ENCODE results near the gene FAM20C. TPM values are rescaled to one million over a fixed set of nuclear protein-coding genes. Genes with fewer than 3 reads are reported as not detected.
A peak's percentile ranks its signal among the peaks of the same experiment; 100 is the strongest.

FAM20C gene
- total and polyA plus RNA-seq, 2 of the 8 experiments (the other 6 are each of a cell fraction or from before 2014, with no cell fraction given), result 9.5 to 34.8 TPM

- H3K27ac ChIP-seq (ENCODE audit: low read depth, low read length), result no peak overlapping the region
- H3K23ac ChIP-seq (ENCODE audit: insufficient read length), result no peak overlapping the region
- 0 out of 2 replicates have a peak, but pooled peaks cover 2% of the 10 kb centered on the region for H3K79me1 ChIP-seq (ENCODE audit: low read depth, low read length)
- 0 out of 2 replicates have a peak overlapping the region, but pooled peaks have one; percentile 63 for H2BK15ac ChIP-seq (ENCODE audit: low read length)
- no peak overlapping the region for H2AFZ ChIP-seq (ENCODE audit: low read length)
- no peak overlapping the region; the same call in 1 of the 2 replicates for H2AK5ac ChIP-seq (ENCODE audit: low read depth, low read length)
- FAIRE-seq (no peak), DNase-seq (ENCODE audit: low read depth in 1 of 2, low spot score in 2 of 2) (no peak)
- H3K27me3 ChIP-seq (replicated peaks in 1 of 4; ENCODE audit: control insufficient read depth in 3 of 4, extremely low read depth in 1 of 4, insufficient read depth in 3 of 4, low read length in 3 of 4), result peaks cover 0 to 5% (median 1%) of the 10 kb centered on the region in 4 experiments; a peak in 3 of 7 replicates
- no peak overlapping the region for H4K91ac ChIP-seq (replicated peaks; ENCODE audit: insufficient read length, low read length)
- ChIA-PET CTCF (ENCODE audit: partially characterized antibody) (interaction anchor here (0.8 to 3.2 kb wide), 15 partner anchors 8 to 133 kb away, joined by 3 to 14 read pairs (median 4); no protein-coding TSS in a partner anchor), POLR2A (ENCODE audit: partially characterized antibody) (interaction anchor here (0.7 to 2.5 kb wide), 10 partner anchors 8 to 123 kb away, joined by 3 to 6 read pairs (median 4); no protein-coding TSS in a partner anchor)
- peaks cover 10% of the 10 kb centered on the region for H3K23me2 ChIP-seq (ENCODE audit: low read depth, low read length)
- H2BK20ac ChIP-seq (ENCODE audit: low read length), result no peak overlapping the region
- no peak overlapping the region for H3K9ac ChIP-seq (replicated peaks in 1 of 4; ENCODE audit: extremely low read depth in 1 of 4, low read depth in 3 of 4, low read length in 3 of 4)
- H2BK5ac ChIP-seq (ENCODE audit: low read depth, low read length), result peak overlapping the region; percentile 56; the same call in 1 of the 2 replicates
- TF ChIP-seq CHD2 (IDR thresholded peaks at IDR 0.05; ENCODE audit: low read length) (no peak), JUND (IDR thresholded peaks at IDR 0.05; ENCODE audit: low read length) (no peak), ZNF274 (IDR thresholded peaks at IDR 0.05; ENCODE audit: borderline replicate concordance, extremely low read depth, low read length) (no peak), HDAC2 (IDR thresholded peaks at IDR 0.05; ENCODE audit: borderline replicate concordance in 1 of 2, low read depth in 2 of 2, low read length in 2 of 2) (no peak), RNF2 (IDR thresholded peaks at IDR 0.05; ENCODE audit: borderline replicate concordance, low read depth, low read length, missing control alignments, poor library complexity, severe bottlenecking) (no peak), SP4 (IDR thresholded peaks at IDR 0.05; ENCODE audit: low read length) (no peak), MAX (IDR thresholded peaks at IDR 0.05) (no peak), ASH2L (IDR thresholded peaks at IDR 0.05; ENCODE audit: low read length) (no peak), CTBP2 (IDR thresholded peaks at IDR 0.05; ENCODE audit: borderline replicate concordance, insufficient read depth, insufficient read length, low read length) (no peak), SP2 (IDR thresholded peaks at IDR 0.05; ENCODE audit: low read length) (no peak), CREB1 (IDR thresholded peaks at IDR 0.05) (no peak), CBX5 (IDR thresholded peaks at IDR 0.05; ENCODE audit: low read depth, low read length) (no peak), SUZ12 (IDR thresholded peaks at IDR 0.05; ENCODE audit: low read length) (no peak)
- no peak overlapping the region; the same call in 1 of the 2 replicates for H2BK12ac ChIP-seq (ENCODE audit: low read depth, low read length)
- no peak overlapping the region for H4K8ac ChIP-seq (ENCODE audit: extremely low read depth, insufficient read depth, low read length)
- H3K4me3 ChIP-seq (ENCODE audit: extremely low read depth in 1 of 4, insufficient read depth in 2 of 4, low read depth in 3 of 4, low read length in 4 of 4), result no peak overlapping the region
- 78% methylated on average over 11 of the region's 11 CpGs; no CpG with 5 or more reads in 1 of the 2 experiments for WGBS, 2 experiments (ENCODE audit: extremely low coverage in 1 of 2, insufficient coverage in 1 of 2, insufficient read length in 1 of 2, insufficient replicate concordance in 2 of 2, low coverage in 1 of 2, low lambda C conversion rate in 2 of 2, missing lambda C conversion rate in 1 of 2)
- no peaks in the 10 kb centered on the region for H3K9me3 ChIP-seq (ENCODE audit: insufficient read depth in 2 of 2, low read depth in 1 of 2, low read length in 1 of 2)
- peak overlapping the region; percentile 5 to 45; a peak in 2 of 4 replicates for H3K4me2 ChIP-seq (ENCODE audit: insufficient read depth in 1 of 2, low read depth in 2 of 2, low read length in 2 of 2)
- H3K4ac ChIP-seq (replicated peaks; ENCODE audit: insufficient read length, low read depth, low read length), result no peak overlapping the region
- no peak overlapping the region for H4K5ac ChIP-seq (ENCODE audit: insufficient read length, low read depth, low read length)
- no peaks in the 10 kb centered on the region; a peak in 1 of 4 replicates for H3K79me2 ChIP-seq (ENCODE audit: control insufficient read depth in 1 of 2, insufficient read depth in 2 of 2, low read length in 2 of 2)
- H4K20me1 ChIP-seq (replicated peaks in 1 of 2; ENCODE audit: control insufficient read depth in 1 of 2, insufficient read depth in 2 of 2, low read length in 2 of 2), result peaks cover 0 to 7% of the 10 kb centered on the region in 2 experiments
- no peak overlapping the region for H3K18ac ChIP-seq (ENCODE audit: extremely low read depth, low read length)
- H3K4me1 ChIP-seq (replicated peaks in 1 of 4; ENCODE audit: control insufficient read depth in 3 of 4, insufficient read depth in 4 of 4, low read length in 3 of 4), result peaks cover 0 to 33% (median 24%) of the 10 kb centered on the region in 4 experiments; a peak in 6 of 7 replicates
- H2BK120ac ChIP-seq (replicated peaks; ENCODE audit: low read depth, low read length), result no peak overlapping the region
- no peaks in the 10 kb centered on the region for H3K36me3 ChIP-seq (ENCODE audit: control insufficient read depth in 2 of 4, insufficient read depth in 4 of 4, low read length in 3 of 4)
- H3K14ac ChIP-seq (ENCODE audit: insufficient read length), result no peak overlapping the region
- H3K56ac ChIP-seq (replicated peaks; ENCODE audit: insufficient read length, low read depth, low read length), result no peak overlapping the region
Observed at GRCh38 chr7:188174-188573, 4.2 kb upstream of the FAM20C start.
